HG03521 (cell line): Measurements from ENCODE around the gene DPYD.
A peak's percentile ranks its signal among the peaks of the same experiment; 100 is the strongest.

Experiments used
- ATAC-seq: cut with Tn5 transposase; IDR thresholded peaks from one replicate; pipeline ENCODE4 v1.9.1; 2021; ENCODE audit warnings: mild to moderate bottlenecking, moderate library complexity; ENCODE audit not compliant: unreplicated experiment

The DPYD gene

DNA sequence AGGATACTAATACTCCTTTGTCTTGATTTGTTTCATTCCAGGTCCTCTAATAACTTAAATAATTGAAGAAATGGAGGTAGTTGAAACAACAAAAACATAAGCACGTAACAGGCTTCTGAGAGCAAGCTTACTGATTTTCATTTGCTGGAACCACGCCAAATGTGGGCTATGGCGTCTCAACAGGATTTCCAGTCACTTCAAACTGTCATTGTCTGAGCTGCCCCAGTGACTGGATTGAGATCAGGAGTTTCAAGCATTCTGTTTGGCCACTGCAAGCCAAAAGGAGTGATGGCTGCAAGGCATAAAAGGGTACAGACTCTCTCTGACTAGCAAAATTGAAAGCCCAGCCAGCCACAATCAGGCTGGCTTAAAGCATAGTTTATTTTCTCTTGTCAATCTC, 289.9 kb downstream of the DPYD start:
- no peak for ATAC-seq

DNA sequence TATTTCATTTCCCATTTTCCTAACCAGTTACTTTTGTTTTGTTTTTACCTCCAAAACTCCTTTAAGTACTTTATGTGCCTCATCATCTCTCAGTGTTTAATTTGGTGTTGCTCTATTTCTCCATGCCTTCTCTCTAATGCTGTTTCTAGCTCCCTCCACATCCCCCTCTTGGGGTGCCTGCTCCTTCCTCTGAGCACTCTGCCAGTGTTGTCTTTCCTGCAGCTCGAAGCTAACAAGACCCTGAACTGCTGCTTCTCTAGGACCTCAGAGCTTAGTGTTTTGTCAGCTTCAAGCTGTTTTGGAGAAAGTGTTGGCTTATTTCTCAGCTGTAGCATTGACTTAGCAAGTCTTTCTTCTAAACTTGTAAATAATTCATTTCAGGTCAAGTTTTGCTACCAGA, 290.6 kb downstream of the DPYD start:
- ATAC-seq: no peak

DNA sequence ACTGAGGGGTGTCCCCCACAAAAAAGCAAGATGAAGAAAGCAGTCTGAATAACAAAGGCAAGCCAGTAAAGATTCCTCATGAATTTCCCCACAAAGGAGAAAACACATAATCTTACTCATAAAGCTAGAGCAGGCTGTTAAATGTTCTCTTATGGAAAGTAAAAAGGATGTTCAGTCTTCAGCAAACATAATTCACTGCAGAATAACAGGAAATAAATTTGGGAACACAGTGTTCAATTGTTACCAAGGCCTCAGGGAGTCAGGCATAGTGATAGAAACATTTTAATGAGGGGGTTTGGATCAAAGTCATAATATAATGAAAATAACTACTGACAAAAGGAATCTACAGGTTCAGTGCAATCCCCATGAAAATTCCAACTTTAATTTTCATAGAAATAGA, 297.6 kb downstream of the DPYD start:
- no peak for ATAC-seq

DNA sequence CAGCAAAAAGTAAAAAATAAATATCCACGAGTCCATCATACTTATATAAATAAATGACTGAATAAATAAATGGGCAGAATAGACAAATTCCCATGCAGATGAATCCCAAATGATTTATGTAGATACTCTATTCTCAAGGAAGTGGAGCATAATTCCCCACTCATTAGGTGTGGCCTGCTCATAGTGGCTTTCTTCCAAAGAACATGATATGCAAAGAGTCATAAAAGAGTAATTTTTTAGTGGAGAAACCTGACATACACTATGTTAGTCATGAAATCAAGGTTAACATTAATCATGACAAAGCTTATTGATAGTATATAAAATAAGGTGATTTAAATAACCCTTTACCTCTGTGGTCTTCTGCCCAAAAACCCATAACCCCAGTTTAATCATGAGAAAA, 298.9 kb downstream of the DPYD start:
- no peak for ATAC-seq

DNA sequence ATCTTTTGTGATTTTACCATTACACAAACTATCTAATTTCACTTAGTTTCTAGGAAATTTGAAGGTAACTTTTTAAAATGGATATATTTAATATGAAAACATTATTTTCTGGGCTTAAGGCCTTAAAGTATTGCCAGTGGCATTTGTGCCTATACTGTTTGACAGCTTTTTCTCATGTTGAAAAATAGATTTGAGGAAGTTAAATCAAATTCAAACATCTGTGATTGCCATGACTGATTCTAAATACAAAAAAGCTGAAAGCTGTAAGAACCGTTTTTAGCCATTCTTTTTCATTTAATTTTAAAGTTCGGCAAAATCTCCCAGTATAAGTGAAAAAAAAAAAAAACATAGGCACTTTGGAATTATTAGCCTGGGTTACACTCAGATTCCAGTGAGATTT, 301.1 kb downstream of the DPYD start:
- no peak for ATAC-seq

- ATAC-seq: peak; percentile 63
Observed at GRCh38 chr1:97610748-97611147, 310.1 kb downstream of the DPYD start.

DNA sequence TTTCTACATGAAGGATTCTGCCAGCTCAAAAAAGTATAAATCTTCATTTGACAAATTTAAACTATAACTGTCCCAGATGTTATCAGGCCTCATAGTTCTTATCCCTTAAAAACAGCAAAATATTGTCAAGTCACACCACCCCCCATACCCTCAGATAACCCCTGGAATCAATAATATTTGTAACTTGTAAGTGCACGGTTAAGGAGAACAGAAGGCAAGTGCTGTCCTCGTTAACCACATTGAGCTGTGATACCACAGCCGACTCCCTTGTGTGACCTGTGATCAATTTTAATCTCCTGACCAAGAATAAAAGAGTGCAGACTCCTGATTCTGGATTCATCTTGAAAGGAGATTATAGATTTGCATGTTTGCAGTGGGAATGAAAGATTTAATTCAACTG, 310.7 kb downstream of the DPYD start:
- ATAC-seq: no peak

DNA sequence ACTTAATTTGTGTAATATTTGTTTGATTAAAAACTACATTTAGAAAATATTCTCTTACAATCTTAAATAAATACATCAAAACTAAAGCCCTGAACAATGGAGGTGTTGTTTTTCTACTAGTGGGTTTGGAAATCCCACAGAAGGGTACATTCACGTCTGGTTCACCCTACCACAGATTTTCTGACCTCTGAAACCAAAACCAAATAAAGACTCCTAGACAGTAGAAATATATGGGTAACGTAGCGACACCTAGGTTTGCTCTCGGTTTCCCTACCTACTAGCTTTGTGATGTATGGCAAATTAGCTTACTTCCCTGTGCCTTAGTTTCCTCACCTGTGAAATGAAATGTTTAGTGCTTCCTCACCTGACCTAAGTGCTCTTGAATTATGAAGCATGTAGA, 312.6 kb downstream of the DPYD start:
- no peak for ATAC-seq

DNA sequence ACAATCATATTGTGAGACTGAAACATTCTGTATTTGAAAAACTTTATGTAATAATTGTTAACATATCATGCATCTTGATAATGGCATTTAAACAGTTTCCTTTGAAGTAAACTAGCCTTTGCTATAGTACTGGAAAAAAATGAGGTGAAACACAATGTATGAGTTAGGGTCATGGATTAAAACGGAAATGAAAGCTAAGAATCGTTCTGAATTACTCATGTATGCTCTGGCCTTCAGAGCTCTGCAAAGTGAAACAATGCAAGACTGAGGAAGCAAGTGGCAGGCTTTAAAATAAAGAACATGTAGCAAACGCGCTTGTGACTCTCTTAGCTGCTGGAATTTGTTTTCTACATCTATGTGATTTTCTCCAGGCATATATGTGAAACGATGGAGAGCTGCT, 317.1 kb downstream of the DPYD start:
- no peak for ATAC-seq

DNA sequence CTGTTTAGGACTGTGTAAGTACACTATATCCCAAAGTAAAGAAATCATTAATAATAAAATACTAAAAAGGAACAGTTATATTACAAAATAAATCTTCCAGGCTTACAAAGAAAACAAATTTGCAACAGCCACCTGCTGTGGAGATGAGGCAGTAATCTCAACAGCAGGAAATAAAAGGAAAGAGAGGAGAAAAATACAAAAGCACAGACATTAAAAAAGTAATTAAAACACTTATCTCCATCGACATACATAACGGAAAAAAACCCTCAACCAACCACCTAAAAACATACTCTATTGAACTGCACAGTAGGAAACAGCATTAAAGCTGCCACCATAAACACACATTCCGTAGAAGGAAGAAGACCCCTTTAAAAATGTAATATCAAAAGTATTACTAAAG, 317.6 kb downstream of the DPYD start:
- ATAC-seq: no peak

- no peak for ATAC-seq
Observed at GRCh38 chr1:97599447-97599846, 321.4 kb downstream of the DPYD start.

- no peak for ATAC-seq
Observed at GRCh38 chr1:97593192-97593591, 327.6 kb downstream of the DPYD start.

DNA sequence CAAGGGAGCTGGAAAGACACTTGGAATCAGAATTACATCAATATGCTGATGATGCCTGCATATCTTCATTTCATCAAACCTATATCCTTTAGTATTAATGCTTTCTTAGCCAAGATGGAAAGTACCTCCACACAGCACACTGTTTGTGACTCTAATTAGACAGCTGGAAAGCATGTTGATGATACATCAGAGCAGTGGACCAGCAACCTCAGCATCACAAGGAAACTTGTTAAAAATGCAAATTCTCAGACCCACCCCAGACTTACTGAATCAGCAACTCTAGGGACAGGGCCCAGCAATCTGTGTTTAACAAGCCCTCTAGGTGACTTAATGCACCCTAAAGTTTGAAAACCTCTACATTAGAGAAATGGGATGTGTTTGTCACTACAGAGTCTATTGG, 332.1 kb downstream of the DPYD start:
- no peak for ATAC-seq

GRCh38 chr1:97581614-97582051, 339.2 kb downstream of the DPYD start:
- ATAC-seq: no peak

- no peak for ATAC-seq
Observed at GRCh38 chr1:97577613-97578012, 343.2 kb downstream of the DPYD start.

DNA sequence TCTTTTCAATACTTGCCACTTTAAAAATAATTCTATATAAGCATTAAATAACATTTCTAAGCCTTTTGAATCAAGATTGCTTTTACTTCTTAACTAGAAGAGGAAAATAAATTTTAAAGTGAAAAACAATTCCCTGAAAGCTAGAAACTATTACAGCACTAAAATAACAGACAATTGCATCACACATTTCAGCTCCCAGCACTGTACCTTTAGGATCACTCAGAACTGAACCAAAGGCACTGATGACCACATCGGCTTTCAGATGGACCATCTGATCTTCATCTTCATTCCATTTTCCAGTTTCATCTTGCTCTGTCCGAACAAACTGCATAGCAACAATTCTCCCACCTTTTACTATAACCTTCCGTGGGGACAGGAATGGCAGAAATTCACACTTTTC, 347.3 kb downstream of the DPYD start:
- ATAC-seq: no peak

GRCh38 chr1:97572561-97572960, 348.3 kb downstream of the DPYD start:
- ATAC-seq: no peak

DNA sequence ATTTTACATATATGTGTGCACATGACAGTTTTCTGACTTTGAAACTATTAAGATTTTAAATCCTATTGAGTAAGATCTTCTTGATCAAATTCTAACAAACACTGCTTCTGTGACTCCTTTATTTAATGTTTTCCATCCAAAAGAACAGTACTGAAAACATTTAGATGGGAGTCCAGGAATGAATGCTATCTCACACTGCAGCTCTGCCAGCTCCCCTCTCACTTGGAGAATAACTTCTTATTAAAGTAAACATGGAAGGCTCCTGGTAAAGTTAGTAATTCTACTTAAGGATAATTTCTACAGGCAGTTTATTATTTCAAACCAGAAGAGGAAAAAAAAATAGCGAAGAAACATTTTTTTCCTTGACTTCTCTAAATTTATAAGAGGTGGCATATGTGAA, 349.1 kb downstream of the DPYD start:
- no peak for ATAC-seq

- ATAC-seq: no peak
Observed at GRCh38 chr1:97570691-97571090, 350.1 kb downstream of the DPYD start.

DNA sequence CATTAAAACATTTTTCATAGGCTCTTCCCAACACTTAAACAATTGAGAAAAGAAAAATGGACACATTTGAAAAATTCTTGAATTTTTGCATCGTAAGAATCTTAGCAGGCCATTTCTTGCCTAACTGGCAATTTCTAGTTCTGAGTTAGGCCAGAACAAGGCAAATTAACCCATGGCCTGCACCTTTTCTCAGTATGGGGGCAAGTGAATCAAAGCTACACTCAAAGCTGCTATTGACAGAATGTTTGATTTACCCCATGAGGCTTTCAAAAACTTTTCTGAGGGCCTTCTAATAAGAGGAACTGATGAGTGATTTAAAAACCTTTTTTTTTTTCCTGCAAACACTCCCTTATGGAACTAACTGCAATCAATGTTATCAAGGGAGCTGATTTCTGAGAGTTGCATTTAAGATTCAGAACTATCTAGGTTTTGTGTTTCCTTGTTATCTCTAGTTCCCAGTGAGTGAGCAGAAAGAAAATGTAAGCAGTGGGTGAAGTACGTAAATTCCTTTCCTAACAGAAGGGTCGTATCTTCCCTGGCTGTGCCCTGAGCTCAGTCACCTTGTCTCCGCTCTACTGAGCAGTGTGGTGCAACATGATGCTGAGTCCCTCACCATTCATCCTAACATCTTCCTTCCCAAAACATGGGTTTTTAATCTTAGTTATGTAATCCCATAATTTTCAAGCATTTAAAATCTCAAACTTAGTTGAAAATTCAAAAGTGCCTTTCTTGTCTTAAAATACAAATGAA, 353.7 kb downstream of the DPYD start:
- ATAC-seq: no peak

- ATAC-seq: no peak
Observed at GRCh38 chr1:97565886-97566285, 354.9 kb downstream of the DPYD start.

DNA sequence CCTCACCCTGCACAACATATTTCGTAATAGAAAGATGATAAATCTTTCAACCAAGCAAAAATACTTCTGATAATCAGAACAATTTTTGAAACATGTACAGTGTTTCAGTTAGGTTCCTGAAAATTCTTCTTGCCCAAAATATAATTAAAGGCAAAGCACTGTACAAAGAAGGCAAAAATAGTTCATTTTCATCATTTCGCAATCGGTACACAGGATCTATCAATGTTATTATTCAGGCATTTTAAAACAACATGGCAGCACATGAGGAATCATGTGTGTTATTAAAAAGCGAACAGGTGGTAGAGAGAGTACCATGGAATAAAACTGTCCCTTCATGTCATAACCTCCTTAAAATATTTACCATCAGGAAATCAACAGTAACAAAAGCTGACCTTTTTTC, 356.9 kb downstream of the DPYD start:
- no peak for ATAC-seq

DNA sequence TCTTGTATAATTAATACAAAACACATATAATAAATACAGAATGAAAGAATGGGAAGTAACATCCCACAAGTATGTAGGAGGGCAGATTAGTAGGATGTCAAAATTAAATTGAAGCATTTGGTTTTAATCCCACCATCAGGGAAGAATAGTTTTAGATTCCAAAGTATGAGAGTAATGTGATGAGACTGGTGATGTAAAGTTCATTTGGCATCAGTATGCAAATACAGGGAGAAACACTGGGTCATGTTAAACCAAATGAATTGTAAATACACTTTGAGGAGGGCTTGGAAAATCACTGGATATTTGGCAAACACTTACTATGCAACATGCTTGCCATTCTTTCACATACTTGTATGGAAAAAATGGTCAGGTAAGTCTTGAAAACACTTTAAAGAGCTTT, 358.8 kb downstream of the DPYD start:
- ATAC-seq: no peak
